HUDEP-2 (cell line): ENCODE data around the gene POLDIP3.
A peak's percentile ranks its signal among the peaks of the same experiment; 100 is the strongest.

Experiments
- DNase-seq, 76 experiments: peaks; one replicate each; lab custom pipeline; 2025; ENCODE audit not compliant: unreplicated experiment in 76 of 76; lab: John Stamatoyannopoulos, UW

POLDIP3 gene

GRCh38 chr22:42642806-42643633, 28.3 kb upstream of the POLDIP3 start:
- DNase-seq, result peak in 63 of 76 experiments; percentile 13 to 75 (median 43)

DNA sequence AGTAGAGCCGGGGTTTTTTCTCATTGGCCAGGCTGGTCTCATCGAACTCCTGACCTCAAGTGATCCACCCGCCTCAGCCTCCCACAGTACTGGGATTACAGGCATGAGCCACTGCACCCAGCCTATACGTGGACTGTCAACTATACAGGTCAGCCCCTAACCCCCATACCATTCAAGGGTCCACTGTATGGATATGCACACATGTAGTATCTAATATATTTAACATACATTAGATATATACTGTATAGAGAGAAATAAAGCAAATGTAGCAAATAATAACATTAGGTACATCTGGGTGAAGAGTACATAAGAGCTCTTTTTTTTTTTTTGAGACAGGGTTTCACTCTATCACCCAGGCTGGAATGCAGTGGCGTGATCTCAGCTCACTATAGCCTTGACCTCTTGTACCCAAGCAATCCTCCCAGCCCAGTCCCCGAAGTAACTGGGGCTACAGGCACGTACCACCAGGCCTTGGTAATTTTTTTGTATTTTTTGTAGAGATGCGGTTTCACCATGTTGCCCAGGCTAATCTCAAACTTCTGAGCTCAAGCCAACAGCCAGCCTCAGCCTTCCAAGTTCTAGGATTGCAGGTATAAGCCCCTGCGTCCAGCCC, 27.2 kb upstream of the POLDIP3 start:
- no peak for DNase-seq

GRCh38 chr22:42639541-42640241, 25.0 kb upstream of the POLDIP3 start:
- DNase-seq, result no peak

- no peak for DNase-seq
Measured at GRCh38 chr22:42637555-42637954, 22.9 kb upstream of the POLDIP3 start.

GRCh38 chr22:42636506-42636905, 21.8 kb upstream of the POLDIP3 start:
- DNase-seq, result no peak

GRCh38 chr22:42635531-42635930, 20.8 kb upstream of the POLDIP3 start:
- peak in 34 of 76 experiments; percentile 7 to 69 (median 34) for DNase-seq

DNA sequence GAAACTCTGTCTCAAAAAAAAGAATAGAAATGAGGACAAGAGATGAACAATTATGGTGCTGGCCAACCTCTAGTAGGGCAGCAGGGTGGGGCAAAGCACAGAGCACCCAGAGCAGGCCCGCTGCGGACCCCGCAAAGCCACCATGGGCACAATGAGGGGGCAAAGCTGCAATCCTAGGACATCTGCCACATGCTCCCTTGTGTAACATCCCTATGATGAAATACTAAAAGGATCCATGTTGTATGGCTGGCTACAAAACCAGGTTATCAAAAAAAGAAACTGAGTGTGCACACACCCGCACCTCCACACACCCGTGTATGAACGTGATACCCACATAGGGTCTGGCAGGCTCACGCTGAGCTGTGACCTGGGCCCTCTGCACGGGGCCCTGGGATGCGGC, 18.3 kb upstream of the POLDIP3 start:
- DNase-seq, result no peak

GRCh38 chr22:42632096-42632495, 17.4 kb upstream of the POLDIP3 start:
- peak in 1 of 76 experiments; percentile 3 for DNase-seq

- DNase-seq, result no peak
Measured at GRCh38 chr22:42630901-42631602, 16.4 kb upstream of the POLDIP3 start.

DNA sequence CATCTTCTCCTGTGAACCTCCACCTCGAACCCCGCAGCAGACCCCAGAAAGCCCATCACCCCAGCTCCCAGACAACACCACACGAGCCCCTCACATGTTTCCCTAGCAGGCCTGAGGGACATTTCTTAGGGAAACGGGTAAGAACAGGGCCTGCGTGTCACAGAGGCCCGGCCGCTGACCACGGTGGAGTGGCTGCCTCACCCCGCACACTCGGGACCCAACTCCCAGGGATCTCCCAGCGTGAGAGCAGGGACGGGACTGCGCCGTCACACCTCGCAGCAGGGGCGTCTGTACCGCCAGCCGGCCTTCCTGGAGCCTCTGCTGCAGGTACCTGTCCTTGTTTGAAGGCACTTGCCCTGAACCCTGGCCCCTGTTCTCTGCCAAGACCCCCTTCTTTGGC, 15.5 kb upstream of the POLDIP3 start:
- no peak for DNase-seq

DNA sequence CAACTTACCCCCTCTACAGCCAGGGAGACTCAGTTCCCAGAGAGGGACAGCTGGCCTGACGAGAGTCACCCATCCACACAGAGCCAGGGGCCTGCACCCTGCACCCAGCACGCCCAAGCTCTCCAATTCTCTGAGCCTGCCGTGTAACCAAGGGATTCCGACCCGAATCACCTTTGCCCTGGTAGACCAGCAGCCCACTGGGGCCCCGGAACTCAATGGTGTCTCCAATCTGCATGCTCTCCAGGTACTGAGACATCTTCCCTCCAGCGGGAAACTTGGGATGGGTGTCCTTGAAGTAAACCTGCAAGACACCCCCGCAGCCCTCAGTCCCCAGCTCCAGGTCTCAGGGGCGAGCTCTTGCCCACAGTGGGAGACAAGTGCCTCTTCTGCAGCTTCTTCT, 13.3 kb upstream of the POLDIP3 start:
- no peak for DNase-seq

GRCh38 chr22:42626951-42627625, 12.4 kb upstream of the POLDIP3 start:
- no peak for DNase-seq

GRCh38 chr22:42626431-42626830, 11.7 kb upstream of the POLDIP3 start:
- DNase-seq, result no peak

- no peak for DNase-seq
Measured at GRCh38 chr22:42625416-42625815, 10.7 kb upstream of the POLDIP3 start.

GRCh38 chr22:42624551-42625106, 9.9 kb upstream of the POLDIP3 start:
- no peak for DNase-seq

- no peak for DNase-seq
Measured at GRCh38 chr22:42623756-42624441, 9.2 kb upstream of the POLDIP3 start.

DNA sequence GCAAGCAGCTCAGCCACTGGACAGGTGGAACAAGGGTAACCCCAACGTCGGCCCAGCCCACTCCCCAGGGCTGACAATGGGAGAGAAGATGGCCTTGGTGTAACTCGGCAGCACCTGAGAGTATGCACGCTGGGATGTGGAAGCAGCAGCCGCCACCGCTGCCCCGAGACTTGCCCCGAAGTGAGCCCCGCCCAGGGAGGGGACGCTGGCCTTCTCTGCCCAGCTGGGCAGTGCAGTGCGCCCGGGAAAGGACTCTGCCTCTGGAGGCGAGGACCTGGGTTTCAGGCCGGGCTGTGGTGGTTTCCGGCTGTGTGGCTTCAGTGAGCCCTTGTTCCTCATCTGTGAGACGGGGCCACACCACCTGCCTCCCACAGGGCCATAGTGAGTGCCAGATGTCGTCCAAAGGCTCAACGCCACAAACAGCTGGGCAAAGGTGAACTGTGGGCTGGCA, 8.6 kb upstream of the POLDIP3 start:
- peak in 52 of 76 experiments; percentile 7 to 62 (median 40) for DNase-seq

GRCh38 chr22:42622061-42622710, 7.5 kb upstream of the POLDIP3 start:
- DNase-seq, result no peak

GRCh38 chr22:42621505-42622002, 6.9 kb upstream of the POLDIP3 start:
- peak in 52 of 76 experiments; percentile 1 to 65 (median 36) for DNase-seq
